Spleen (tissue), 11 donors: ENCODE results near the gene SPATA33. TPM values are rescaled to one million over a fixed set of nuclear protein-coding genes. Genes with fewer than 3 reads are reported as not detected.

Experiments
- DNase-seq: peaks from one replicate; pipeline ENCODE4 v3.0.0-alpha.2; 2020
- H3K27ac ChIP-seq, 8 donors: fragments of 200-600 bp; sonication (generic) in 7 of 8; 1 replicate in 4 of 8; 2 replicates in 4 of 8; pipeline versions ENCODE4 v1.5.0 to v1.8.0; 2016 to 2021; ENCODE audit warnings: inconsistent platforms in 4 of 8, mild to moderate bottlenecking in 4 of 8, moderate library complexity in 1 of 8
- H3K27me3 ChIP-seq, 7 donors: fragments of 200-600 bp; sonication (generic) in 6 of 7; replicated peaks in 1 of 7; 1 replicate in 4 of 7; 2 replicates in 3 of 7; pipeline versions ENCODE4 v1.5.0 to v1.8.0; 2016 to 2021; ENCODE audit warnings: inconsistent platforms in 3 of 7, mild to moderate bottlenecking in 1 of 7
- H3K36me3 ChIP-seq, 6 donors: fragments of 200-600 bp; sonication (generic) in 5 of 6; 1 replicate in 4 of 6; 2 replicates in 2 of 6; pipeline versions ENCODE4 v1.5.0 to v1.8.0; 2016 to 2021; ENCODE audit warnings: inconsistent platforms in 2 of 6
- H3K4me1 ChIP-seq, 6 donors: fragments of 200-600 bp; sonication (generic) in 5 of 6; 1 replicate in 3 of 6; 2 replicates in 3 of 6; pipeline versions ENCODE4 v1.5.0 to v1.8.0; 2016 to 2021; ENCODE audit warnings: inconsistent platforms in 3 of 6
- H3K4me3 ChIP-seq, 8 donors: fragments of 200-600 bp; sonication (generic) in 7 of 8; 1 replicate in 4 of 8; 2 replicates in 4 of 8; pipeline versions ENCODE4 v1.5.0 to v1.8.0; 2016 to 2021; ENCODE audit warnings: inconsistent platforms in 4 of 8, mild to moderate bottlenecking in 4 of 8, moderate library complexity in 2 of 8
- H3K9me3 ChIP-seq, 8 donors: fragments of 200-600 bp; sonication (generic) in 7 of 8; 1 replicate in 4 of 8; 2 replicates in 4 of 8; pipeline versions ENCODE4 v1.5.0 to v1.8.0; 2016 to 2021; ENCODE audit warnings: inconsistent platforms in 4 of 8
- POLR2A ChIP-seq, 3 donors: fragments of 450-650 bp; IDR thresholded peaks; one replicate each; pipeline ENCODE4 v1.5.1; 2017; ENCODE audit warnings: antibody characterized with exemption in 3 of 3, mild to moderate bottlenecking in 1 of 3
- POLR2AphosphoS5 ChIP-seq, 3 donors: sonication (generic); formaldehyde crosslinking; IDR thresholded peaks; one replicate each; pipeline ENCODE4 v1.5.1; 2017; ENCODE audit warnings: antibody characterized with exemption in 3 of 3
- WGBS, 5 donors: extraction: QIAGEN DNeasy Blood & Tissue Kit in 3 of 5; methylation state at CpG; one replicate each; pipeline versions ENCODE4 v1.1.5 to v1.1.7; 2013 to 2018; 5-methylcytosine and 5-hydroxymethylcytosine counted together
- intact Hi-C: fragments of 100-400 bp; cut with DNase I; formaldehyde crosslinking; loops from one replicate; pipeline ENCODE4 v1.15.0; 2023; ENCODE audit warnings: low total_unique reads
- polyA plus RNA-seq, 3 donors: library from polyadenylated mRNA; stranded (reverse); fragments of 200-250 nt; gene quantifications; one replicate each; pipeline ENCODE4 v1.2.1, GENCODE V29; 2013
- total RNA-seq, 7 donors: library from RNA; depleted of rRNA in 3 of 7; stranded (reverse); fragments of >200 nt in 3 of 7; fragmentation: NEBNext Ultra II Directional in 4 of 7; extraction: Animal tissue kit (Norgen Biotek cat#: 25700) in 4 of 7; gene quantifications; one replicate each; pipeline versions ENCODE4 v1.1.0 to v1.2.1, GENCODE V29; 2016 to 2021
- TF ChIP-seq, protein P1 (sequence below), 11 experiments: fragments of 200-600 bp in 7 of 11; fragments of 450-650 bp in 4 of 11; sonication (generic) in 4 of 11; IDR thresholded peaks in 8 of 11; conservative IDR thresholded peaks in 3 of 11; 1 replicate in 7 of 11; 2 replicates in 4 of 11; pipeline versions ENCODE4 v1.4.0 to v1.8.0; 2016 to 2021; ENCODE audit warnings: antibody characterized with exemption in 11 of 11, inconsistent platforms in 4 of 11, mild to moderate bottlenecking in 1 of 11
- donor health status: healthy with polysubstance abuse.
- donor health status: DM: no; HTN: no; CAD: no; lungs with moderate emphysema.
- donor health status: DM: no; HTN: no; CAD: no.
- donor health status: Bipolar disorder and iron deficiency.
- donor health status: healthy.
- donor health status: DM: no; HTN: no; CAD: no.
- donor health status: DM: yes; HTN: yes; CAD: no.

SPATA33 gene
- total and polyA plus RNA-seq, 10 donors = 2.9 to 7.0 (median 4.8) TPM

DNA sequence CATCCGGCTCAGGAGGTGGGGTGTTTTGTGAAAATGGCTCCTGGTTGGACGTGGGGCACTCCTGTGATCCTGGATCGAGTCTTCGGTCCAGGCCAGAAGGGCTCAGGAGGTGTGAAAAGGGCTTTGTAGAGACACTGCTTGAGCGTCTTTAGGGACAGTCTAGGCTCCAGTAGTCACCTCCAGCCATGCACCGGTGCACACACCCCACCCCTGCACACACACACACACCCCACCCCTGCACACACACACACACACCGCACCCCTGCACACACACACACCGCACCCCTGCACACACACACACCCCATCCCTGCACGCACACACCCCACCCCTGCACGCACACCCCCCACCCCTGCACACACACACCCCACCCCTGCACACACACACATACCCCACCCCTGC is 19.2 kb upstream of the SPATA33 start:
- DNase-seq = no peak
- 85 to 89% (median 87%) methylated on average over 9 to 10 of the region's 10 CpGs for WGBS, 5 donors
- Histone ChIP-seq H3K4me1 (peaks cover 0 to 20% (median 12%) of the 10 kb centered on the region in 6 donors), H3K36me3 (no peaks in the 10 kb centered on the region), H3K9me3 (no peaks in the 10 kb centered on the region), H3K27me3 (peaks cover 0 to 41% (median 0%) of the 10 kb centered on the region in 7 donors), H3K4me3 (no peak overlapping the region), H3K27ac (no peak overlapping the region)
- TF ChIP-seq POLR2A (IDR thresholded peaks at IDR 0.05) = no peak
- intact Hi-C loops = no loop called here

DNA sequence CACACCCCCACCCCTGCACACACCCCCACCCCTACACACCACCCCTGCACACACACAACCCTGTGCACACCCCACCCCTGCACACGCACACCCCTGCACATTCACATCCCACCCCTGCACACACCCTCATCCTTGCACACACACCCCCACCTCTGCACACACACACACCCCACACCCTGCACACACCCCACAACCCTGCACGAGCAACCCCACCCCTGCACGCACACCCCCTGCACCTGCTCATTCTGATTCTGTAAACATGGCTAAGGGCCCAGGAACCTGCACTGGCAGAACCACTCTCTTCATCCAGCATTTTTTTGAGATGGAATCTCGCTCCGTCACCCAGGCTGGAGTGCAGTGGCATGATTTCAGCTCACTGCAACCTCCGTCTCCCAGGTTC is 18.3 kb upstream of the SPATA33 start:
- WGBS, 5 donors = 92 to 98% (median 93%) methylated on average over 6 of the region's 6 CpGs
- Histone ChIP-seq H3K9me3 (no peaks in the 10 kb centered on the region), H3K4me3 (no peak overlapping the region), H3K27ac (no peak overlapping the region), H3K36me3 (peaks cover 0 to 6% (median 4%) of the 10 kb centered on the region in 6 donors), H3K27me3 (peaks cover 0 to 35% (median 0%) of the 10 kb centered on the region in 7 donors), H3K4me1 (peaks cover 0 to 20% (median 12%) of the 10 kb centered on the region in 6 donors)
- DNase-seq = no peak
- intact Hi-C loops = no loop called here
- TF ChIP-seq, protein P1, sequence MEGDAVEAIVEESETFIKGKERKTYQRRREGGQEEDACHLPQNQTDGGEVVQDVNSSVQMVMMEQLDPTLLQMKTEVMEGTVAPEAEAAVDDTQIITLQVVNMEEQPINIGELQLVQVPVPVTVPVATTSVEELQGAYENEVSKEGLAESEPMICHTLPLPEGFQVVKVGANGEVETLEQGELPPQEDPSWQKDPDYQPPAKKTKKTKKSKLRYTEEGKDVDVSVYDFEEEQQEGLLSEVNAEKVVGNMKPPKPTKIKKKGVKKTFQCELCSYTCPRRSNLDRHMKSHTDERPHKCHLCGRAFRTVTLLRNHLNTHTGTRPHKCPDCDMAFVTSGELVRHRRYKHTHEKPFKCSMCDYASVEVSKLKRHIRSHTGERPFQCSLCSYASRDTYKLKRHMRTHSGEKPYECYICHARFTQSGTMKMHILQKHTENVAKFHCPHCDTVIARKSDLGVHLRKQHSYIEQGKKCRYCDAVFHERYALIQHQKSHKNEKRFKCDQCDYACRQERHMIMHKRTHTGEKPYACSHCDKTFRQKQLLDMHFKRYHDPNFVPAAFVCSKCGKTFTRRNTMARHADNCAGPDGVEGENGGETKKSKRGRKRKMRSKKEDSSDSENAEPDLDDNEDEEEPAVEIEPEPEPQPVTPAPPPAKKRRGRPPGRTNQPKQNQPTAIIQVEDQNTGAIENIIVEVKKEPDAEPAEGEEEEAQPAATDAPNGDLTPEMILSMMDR (IDR thresholded peaks at IDR 0.05 in 8 of 11, conservative IDR thresholded peaks at IDR 0.05 in 3 of 11) = no peak
- TF ChIP-seq POLR2A (IDR thresholded peaks at IDR 0.05) (no peak), POLR2AphosphoS5 (IDR thresholded peaks at IDR 0.05) (no peak)

DNA sequence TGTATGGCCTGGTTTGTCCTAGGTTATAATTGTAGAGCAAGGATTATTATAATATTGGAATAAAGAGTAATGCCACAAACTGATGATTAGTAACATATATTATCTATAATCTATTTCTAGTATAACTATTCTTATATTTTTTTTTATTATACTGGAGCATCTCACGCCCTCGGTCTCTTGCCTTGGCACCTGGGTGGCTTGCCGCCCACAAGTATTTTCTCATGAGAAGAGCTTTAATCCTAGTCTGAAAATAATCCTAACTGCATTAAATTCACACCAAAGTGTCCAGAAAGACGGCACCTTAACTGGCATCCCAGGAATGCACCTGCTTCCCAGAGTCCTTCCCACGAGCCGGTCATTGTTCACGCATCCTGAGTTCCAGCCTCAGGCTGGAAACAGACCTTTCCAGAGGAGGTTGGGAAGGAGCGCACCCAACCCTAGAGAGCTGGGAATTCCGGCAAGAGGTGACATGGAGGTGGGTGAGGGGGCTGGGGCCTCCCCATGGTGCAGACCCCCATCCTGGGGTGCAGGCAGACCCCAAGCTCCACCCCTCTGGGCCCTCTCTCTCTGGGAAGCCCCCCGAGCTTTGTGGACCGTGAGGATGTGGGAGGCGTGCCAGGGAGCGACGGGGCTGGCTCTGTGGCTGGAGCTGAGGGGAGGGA is 16.0 kb upstream of the SPATA33 start:
- peak overlapping the region in 2 of 8 donors; percentile 38 to 53 for H3K4me3 ChIP-seq
- H3K9me3 ChIP-seq = no peaks in the 10 kb centered on the region
- H3K4me1 ChIP-seq = peaks cover 0 to 20% (median 12%) of the 10 kb centered on the region in 6 donors
- 45 to 66% (median 55%) methylated on average over 8 to 14 of the region's 14 CpGs for WGBS, 5 donors
- DNase-seq = no peak
- no peak overlapping the region for H3K27ac ChIP-seq
- peaks cover 0 to 29% (median 26%) of the 10 kb centered on the region in 6 donors for H3K36me3 ChIP-seq
- TF ChIP-seq, protein P1 (IDR thresholded peaks at IDR 0.05 in 8 of 11, conservative IDR thresholded peaks at IDR 0.05 in 3 of 11) = peak in 2 of 11 experiments; percentile 5 to 51
- no peak for TF ChIP-seq POLR2A (IDR thresholded peaks at IDR 0.05)
- TF ChIP-seq POLR2AphosphoS5 (IDR thresholded peaks at IDR 0.05) = peak in 1 of 3 donors; percentile 52
- intact Hi-C loops = loop anchor here (10.0 kb wide), 1 partner anchor 67 kb away; the partner anchor contains the start of gene CPNE7
- peaks cover 0 to 20% (median 0%) of the 10 kb centered on the region in 7 donors for H3K27me3 ChIP-seq

DNA sequence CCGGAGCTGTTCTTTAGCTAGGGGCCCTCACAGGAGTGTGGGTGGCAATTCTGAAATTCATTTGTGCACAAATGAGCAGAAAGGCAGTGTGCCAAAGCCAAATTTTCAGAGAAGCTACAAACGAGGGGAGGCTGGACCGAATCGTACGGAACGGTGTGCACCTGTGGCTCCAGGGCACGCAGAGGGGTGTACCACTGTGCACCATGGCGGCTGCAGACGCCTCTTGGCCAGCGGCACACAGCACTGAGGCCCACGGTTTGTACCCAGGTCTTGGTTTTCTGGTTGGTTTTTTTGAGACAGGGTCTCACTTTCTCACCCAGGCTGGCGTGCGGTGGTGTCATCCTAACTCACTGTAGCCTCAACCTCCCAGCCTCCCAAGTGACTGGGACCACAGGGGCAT is 15.1 kb upstream of the SPATA33 start:
- peaks cover 0 to 14% (median 0%) of the 10 kb centered on the region in 7 donors for H3K27me3 ChIP-seq
- TF ChIP-seq, protein P1 (IDR thresholded peaks at IDR 0.05 in 8 of 11, conservative IDR thresholded peaks at IDR 0.05 in 3 of 11) = no peak
- TF ChIP-seq POLR2AphosphoS5 (IDR thresholded peaks at IDR 0.05) = peak; percentile 13 to 56 (median 33)
- no peak for DNase-seq
- H3K4me1 ChIP-seq = peaks cover 0 to 20% (median 12%) of the 10 kb centered on the region in 6 donors
- no peaks in the 10 kb centered on the region for H3K9me3 ChIP-seq
- no peak overlapping the region for H3K27ac ChIP-seq
- intact Hi-C loops = loop anchor here (10.0 kb wide), 1 partner anchor 68 kb away; the partner anchor contains the start of gene CPNE7
- 83 to 92% (median 88%) methylated on average over 13 of the region's 13 CpGs for WGBS, 5 donors
- H3K4me3 ChIP-seq = no peak overlapping the region
- H3K36me3 ChIP-seq = peaks cover 0 to 38% (median 34%) of the 10 kb centered on the region in 6 donors
